ENCODE measurements around the gene CD320.
"Not testable (repeated sequence)": the region's sequence is repeated elsewhere in the genome, so short reads cannot be mapped to it uniquely, and the experiment has no call there.

The CD320 gene

DNA sequence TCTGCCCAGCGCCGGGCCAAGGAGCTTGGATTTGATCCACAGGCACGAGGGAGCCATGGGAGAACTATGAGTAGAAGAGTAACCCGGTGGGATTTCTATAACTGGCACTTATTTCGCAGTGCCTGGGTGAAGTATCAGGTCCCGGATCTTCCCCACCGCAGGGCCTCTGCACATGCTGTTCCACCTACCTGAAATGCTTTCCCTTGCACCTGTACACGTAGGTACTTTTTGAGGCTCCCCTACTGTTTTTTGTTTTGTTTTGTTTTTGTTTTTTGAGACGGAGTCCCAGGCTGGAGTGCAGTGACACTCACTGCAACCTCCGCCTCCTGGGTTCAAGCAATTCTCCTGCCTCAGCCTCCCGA is 35.3 kb upstream of the CD320 start:
- CTCF ChIA-PET, result interaction anchor here (2.2 kb wide), 1 partner anchor 11 kb away, joined by 8 read pairs; no protein-coding TSS in a partner anchor
- POLR2A ChIA-PET (ENCODE audit: low non-redundant PET), result no interaction called here
- H3K27ac ChIP-seq, result no peak overlapping the region
- TF ChIP-seq, protein P1, sequence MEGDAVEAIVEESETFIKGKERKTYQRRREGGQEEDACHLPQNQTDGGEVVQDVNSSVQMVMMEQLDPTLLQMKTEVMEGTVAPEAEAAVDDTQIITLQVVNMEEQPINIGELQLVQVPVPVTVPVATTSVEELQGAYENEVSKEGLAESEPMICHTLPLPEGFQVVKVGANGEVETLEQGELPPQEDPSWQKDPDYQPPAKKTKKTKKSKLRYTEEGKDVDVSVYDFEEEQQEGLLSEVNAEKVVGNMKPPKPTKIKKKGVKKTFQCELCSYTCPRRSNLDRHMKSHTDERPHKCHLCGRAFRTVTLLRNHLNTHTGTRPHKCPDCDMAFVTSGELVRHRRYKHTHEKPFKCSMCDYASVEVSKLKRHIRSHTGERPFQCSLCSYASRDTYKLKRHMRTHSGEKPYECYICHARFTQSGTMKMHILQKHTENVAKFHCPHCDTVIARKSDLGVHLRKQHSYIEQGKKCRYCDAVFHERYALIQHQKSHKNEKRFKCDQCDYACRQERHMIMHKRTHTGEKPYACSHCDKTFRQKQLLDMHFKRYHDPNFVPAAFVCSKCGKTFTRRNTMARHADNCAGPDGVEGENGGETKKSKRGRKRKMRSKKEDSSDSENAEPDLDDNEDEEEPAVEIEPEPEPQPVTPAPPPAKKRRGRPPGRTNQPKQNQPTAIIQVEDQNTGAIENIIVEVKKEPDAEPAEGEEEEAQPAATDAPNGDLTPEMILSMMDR (conservative IDR thresholded peaks at IDR 0.05; ENCODE audit: low read depth), result no peak
- DNase-seq (ENCODE audit: low spot score), result no peak

GRCh38 chr19:8342684-8343482 is 34.7 kb upstream of the CD320 start, which contains the start of gene KANK3:
TSS of gene KANK3 (minus strand) at chr19:8343262. CDS start at chr19:8337828, 5,434 bp downstream.
- H3K27ac ChIP-seq, result no peak within 1 kb of the TSS
- ChIA-PET POLR2A (ENCODE audit: low non-redundant PET) (no interaction called here), CTCF (interaction anchor here (0.6 to 2.2 kb wide), 3 partner anchors 10 to 663 kb away, joined by 5 to 10 read pairs (median 8); no protein-coding TSS in a partner anchor)
- DNase-seq (ENCODE audit: low spot score), result peak; percentile 99
- TF ChIP-seq, protein P1 (conservative IDR thresholded peaks at IDR 0.05; ENCODE audit: low read depth), result no peak

DNA sequence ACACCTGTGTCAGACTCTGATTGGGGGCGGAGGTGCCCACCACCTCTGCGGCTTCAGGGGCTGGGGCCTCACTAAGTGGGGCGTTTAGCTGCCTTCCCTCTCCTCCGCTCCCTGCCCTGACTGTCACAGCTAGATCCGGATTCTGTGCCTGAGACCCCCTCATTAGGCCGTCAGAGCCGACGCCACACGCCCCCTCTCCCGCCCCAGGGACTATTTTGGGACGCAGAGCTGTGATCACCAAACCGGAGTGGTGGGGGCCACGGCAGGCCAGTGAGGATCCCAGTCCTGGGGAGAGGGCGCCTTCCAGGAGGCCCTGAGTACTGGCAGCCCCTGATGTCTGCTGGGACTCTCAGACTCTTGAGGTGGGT is 34.1 kb upstream of the CD320 start:
- no peak for DNase-seq (ENCODE audit: low spot score)
- H3K27ac ChIP-seq, result no peak overlapping the region
- TF ChIP-seq, protein P1 (conservative IDR thresholded peaks at IDR 0.05; ENCODE audit: low read depth), result no peak
- ChIA-PET POLR2A (ENCODE audit: low non-redundant PET) (no interaction called here), CTCF (interaction anchor here (0.6 to 0.9 kb wide), 2 partner anchors 11 to 663 kb away, joined by 5 to 10 read pairs; no protein-coding TSS in a partner anchor)

- POLR2A ChIA-PET (ENCODE audit: low non-redundant PET); DNase-seq (ENCODE audit: low spot score); H3K27ac ChIP-seq: not testable (repeated sequence)
- CTCF ChIA-PET, result interaction anchor here (0.6 to 1.6 kb wide), 3 partner anchors 13 to 94 kb away, joined by 3 to 8 read pairs (median 6); no protein-coding TSS in a partner anchor
Observed at GRCh38 chr19:8341504-8341903, 33.3 kb upstream of the CD320 start.

DNA sequence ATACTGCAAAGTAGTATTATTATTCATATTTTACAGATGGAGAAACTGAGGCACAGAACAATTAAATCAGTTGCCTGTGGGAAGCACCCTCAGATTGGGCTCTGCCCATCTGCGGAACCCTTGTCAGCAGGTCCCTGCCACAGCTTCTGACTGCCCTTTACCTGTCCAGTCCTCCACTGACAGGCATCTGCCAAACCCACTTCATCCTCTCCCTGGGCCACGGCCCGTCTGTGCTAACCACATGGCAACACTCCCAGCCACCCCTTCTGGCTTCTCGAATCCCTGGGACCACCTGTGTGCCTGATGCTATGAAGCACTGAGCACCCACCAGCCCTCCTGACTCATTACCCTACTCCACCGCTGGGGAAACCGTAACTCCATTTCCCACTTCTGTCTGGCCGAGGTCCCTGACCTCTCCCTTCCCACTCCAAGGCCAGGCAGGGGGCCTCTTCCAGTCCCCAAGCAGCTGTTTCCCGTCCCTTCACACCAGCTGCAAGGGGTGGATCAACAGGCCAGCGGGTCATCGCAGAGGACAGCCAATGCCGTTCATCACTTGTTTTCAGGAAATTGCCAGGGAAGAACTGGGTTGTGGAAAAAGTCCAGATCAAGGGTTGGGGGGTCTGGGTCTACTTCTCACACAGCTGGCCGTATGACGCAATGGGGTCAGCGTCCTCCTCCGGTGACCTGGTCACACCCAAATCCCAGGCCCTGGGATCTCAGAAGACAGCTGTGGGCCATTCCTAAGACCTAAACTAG is 32.4 kb upstream of the CD320 start:
- no peak for DNase-seq (ENCODE audit: low spot score)
- CTCF ChIA-PET, result interaction anchor here (0.6 to 1.6 kb wide), 3 partner anchors 14 to 95 kb away, joined by 3 to 8 read pairs (median 6); no protein-coding TSS in a partner anchor
- no peak overlapping the region for H3K27ac ChIP-seq
- POLR2A ChIA-PET (ENCODE audit: low non-redundant PET), result no interaction called here
- TF ChIP-seq, protein P1 (conservative IDR thresholded peaks at IDR 0.05; ENCODE audit: low read depth), result no peak

DNA sequence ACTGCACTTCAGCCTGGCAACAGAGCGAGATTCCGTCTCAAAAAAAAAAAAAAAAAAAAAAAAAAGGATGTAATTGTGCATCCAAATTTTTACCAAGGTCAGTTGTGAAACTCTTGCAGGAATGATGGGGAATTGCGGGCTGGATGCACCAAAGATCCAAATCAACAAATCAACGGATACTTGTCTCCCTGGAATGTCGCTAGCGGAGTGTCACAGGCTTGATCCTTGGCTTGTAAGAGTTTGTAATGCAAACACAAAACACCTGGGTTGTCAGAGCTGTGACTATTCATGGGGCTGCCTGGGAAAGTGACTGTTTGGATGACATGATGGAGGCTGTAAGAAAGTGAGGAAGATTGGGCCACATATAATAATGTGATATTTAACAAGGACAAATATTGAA is 30.7 kb upstream of the CD320 start:
- POLR2A ChIA-PET (ENCODE audit: low non-redundant PET), result no interaction called here
- CTCF ChIA-PET, result interaction anchor here (0.6 kb wide), 1 partner anchor 1116 kb away, joined by 3 read pairs; no protein-coding TSS in a partner anchor
- no peak overlapping the region for H3K27ac ChIP-seq
- TF ChIP-seq, protein P1 (conservative IDR thresholded peaks at IDR 0.05; ENCODE audit: low read depth), result no peak
- no peak for DNase-seq (ENCODE audit: low spot score)

Measured in RWPE1 (cell line).